HPDE6-E6E7 (cell line): ENCODE results near the gene NUP37.
A peak's percentile ranks its signal among the peaks of the same experiment; 100 is the strongest.
"Not testable (repeated sequence)": the region's sequence is repeated elsewhere in the genome, so short reads cannot be mapped to it uniquely, and the experiment has no call there.

Experiments used
- DNase-seq: peaks from one replicate; pipeline ENCODE4 v3.0.0; 2011; ENCODE audit warnings: missing footprints; ENCODE audit errors: extremely low spot score

Gene NUP37

GRCh38 chr12:102119674-102120563, at the start of gene NUP37, which contains the start of gene PARPBP:
TSS of gene NUP37 (minus strand) at chr12:102120114. CDS start at chr12:102118518, 1,596 bp downstream.
TSS of gene PARPBP (plus strand) at chr12:102120183. CDS start at chr12:102123889, 3,706 bp downstream.
- peak; percentile 86 for DNase-seq

- no peak for DNase-seq
These were observed 48.1 kb upstream of the NUP37 start for GRCh38 chr12:102167821-102168604.

GRCh38 chr12:102163383-102163782, 43.5 kb upstream of the NUP37 start:
- no peak for DNase-seq

- not testable (repeated sequence) for DNase-seq
These were observed 35.3 kb upstream of the NUP37 start for GRCh38 chr12:102155206-102155605.

GRCh38 chr12:102147062-102147587, 27.2 kb upstream of the NUP37 start:
- not testable (repeated sequence) for DNase-seq

- no peak for DNase-seq
These were observed 24.3 kb upstream of the NUP37 start for GRCh38 chr12:102144221-102144620.

- not testable (repeated sequence) for DNase-seq
These were observed 23.0 kb upstream of the NUP37 start for GRCh38 chr12:102142866-102143373.

GRCh38 chr12:102137619-102138018, 17.7 kb upstream of the NUP37 start:
- not testable (repeated sequence) for DNase-seq

GRCh38 chr12:102131442-102131841, 11.5 kb upstream of the NUP37 start:
- not testable (repeated sequence) for DNase-seq

- DNase-seq: not testable (repeated sequence)
These were observed 10.8 kb upstream of the NUP37 start for GRCh38 chr12:102130720-102131119.

- DNase-seq: not testable (repeated sequence)
These were observed 1.4 kb upstream of the NUP37 start for GRCh38 chr12:102121328-102121727.

GRCh38 chr12:102120886-102121285, 972 bp upstream of the NUP37 start:
- DNase-seq: peak; percentile 16

GRCh38 chr12:102120564-102120873, 605 bp upstream of the NUP37 start:
- no peak for DNase-seq

GRCh38 chr12:102118874-102119273, 1.0 kb downstream of the NUP37 start:
- DNase-seq: no peak

- no peak for DNase-seq
These were observed 3.5 kb downstream of the NUP37 start for GRCh38 chr12:102116392-102116791.

- no peak for DNase-seq
These were observed 5.7 kb downstream of the NUP37 start for GRCh38 chr12:102114212-102114611.

GRCh38 chr12:102110782-102111181, 9.1 kb downstream of the NUP37 start:
- DNase-seq: no peak

- no peak for DNase-seq
These were observed 11.9 kb downstream of the NUP37 start for GRCh38 chr12:102107970-102108369.

- no peak for DNase-seq
These were observed 13.0 kb downstream of the NUP37 start for GRCh38 chr12:102106905-102107304.

- DNase-seq: no peak
These were observed 23.1 kb downstream of the NUP37 start for GRCh38 chr12:102096855-102097254.

GRCh38 chr12:102095677-102096263, 24.1 kb downstream of the NUP37 start:
- DNase-seq: no peak

- DNase-seq: no peak
These were observed 26.6 kb downstream of the NUP37 start for GRCh38 chr12:102093319-102093718.
